ENCODE results near the gene RASSF9.

DNA sequence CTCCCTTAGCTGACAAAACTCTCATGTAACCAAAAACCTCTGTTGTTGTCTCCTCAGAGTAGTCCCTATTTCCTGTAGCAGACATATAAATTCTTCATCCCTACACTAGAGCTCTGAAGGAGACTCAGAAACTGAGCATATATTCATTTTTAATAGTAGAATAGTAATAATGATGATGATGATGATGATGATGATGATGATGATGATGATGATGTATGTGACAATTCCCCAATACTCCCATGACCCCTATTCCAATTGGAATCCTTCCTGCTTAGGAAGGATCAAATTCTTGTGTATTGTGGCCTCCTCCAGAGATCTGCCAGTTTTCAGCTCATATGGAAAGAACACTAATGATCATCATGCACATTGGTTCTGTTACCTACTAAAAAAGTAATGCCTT lies 26.7 kb downstream of the RASSF9 start:
- no peak for TF ChIP-seq CTCF (IDR thresholded peaks at IDR 0.05)
- no peak for TF ChIP-seq POLR2A (IDR thresholded peaks at IDR 0.05)
